Peyer's patch (tissue), 4 donors: ENCODE results near the gene MYCBPAP.

Experiments used
- POLR2A ChIP-seq, 2 donors: fragments of 450-650 bp; IDR thresholded peaks; one replicate each; pipeline ENCODE4 v1.5.1; 2017; ENCODE audit warnings: antibody characterized with exemption in 2 of 2, mild to moderate bottlenecking in 2 of 2, moderate library complexity in 2 of 2
- TF ChIP-seq, protein P1 (sequence below), 6 experiments: fragments of 450-650 bp in 4 of 6; fragments of 200-600 bp in 2 of 6; sonication (generic) in 1 of 6; IDR thresholded peaks; one replicate each; pipeline ENCODE4 v1.5.1; 2017 to 2019; ENCODE audit warnings: antibody characterized with exemption in 6 of 6, mild to moderate bottlenecking in 3 of 6, moderate library complexity in 1 of 6

DNA sequence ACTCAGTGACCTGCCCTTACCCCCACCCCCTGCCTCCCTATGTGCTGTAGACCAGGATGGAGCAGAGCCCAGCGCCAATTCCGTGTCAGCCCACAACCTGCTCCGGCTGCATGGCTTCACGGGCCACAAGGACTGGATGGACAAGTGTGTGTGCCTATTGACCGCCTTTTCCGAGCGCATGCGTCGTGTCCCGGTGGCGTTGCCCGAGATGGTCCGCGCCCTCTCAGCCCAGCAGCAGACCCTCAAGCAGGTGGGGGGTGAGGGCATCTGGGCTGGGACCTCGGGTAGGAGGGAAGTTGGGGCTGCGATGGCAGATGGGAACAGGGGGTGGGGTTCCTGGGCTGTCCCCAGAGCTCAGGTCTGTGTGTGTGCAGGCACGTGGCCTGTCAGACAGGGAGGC, 46.0 kb downstream of the MYCBPAP start:
- TF ChIP-seq, protein P1, sequence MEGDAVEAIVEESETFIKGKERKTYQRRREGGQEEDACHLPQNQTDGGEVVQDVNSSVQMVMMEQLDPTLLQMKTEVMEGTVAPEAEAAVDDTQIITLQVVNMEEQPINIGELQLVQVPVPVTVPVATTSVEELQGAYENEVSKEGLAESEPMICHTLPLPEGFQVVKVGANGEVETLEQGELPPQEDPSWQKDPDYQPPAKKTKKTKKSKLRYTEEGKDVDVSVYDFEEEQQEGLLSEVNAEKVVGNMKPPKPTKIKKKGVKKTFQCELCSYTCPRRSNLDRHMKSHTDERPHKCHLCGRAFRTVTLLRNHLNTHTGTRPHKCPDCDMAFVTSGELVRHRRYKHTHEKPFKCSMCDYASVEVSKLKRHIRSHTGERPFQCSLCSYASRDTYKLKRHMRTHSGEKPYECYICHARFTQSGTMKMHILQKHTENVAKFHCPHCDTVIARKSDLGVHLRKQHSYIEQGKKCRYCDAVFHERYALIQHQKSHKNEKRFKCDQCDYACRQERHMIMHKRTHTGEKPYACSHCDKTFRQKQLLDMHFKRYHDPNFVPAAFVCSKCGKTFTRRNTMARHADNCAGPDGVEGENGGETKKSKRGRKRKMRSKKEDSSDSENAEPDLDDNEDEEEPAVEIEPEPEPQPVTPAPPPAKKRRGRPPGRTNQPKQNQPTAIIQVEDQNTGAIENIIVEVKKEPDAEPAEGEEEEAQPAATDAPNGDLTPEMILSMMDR (IDR thresholded peaks at IDR 0.05), result no peak
- no peak for TF ChIP-seq POLR2A (IDR thresholded peaks at IDR 0.05)
